HCT116 (cell line): ENCODE results near the gene LGI1. TPM values are rescaled to one million over a fixed set of nuclear protein-coding genes. Genes with fewer than 3 reads are reported as not detected.

Experiments used
- ATAC-seq: fragments of 200-7000 bp; cut with Tn5 transposase; 2 replicates; pipeline ENCODE4 v1.9.1; 2020; ENCODE audit warnings: mild to moderate bottlenecking, moderate library complexity
- BruUV-seq: library from RNA; stranded (reverse); fragments of 400-500 nt; replicated peaks from 2 replicates; lab custom pipeline; 2021; lab: Mats Ljungman, UMichigan
- CTCF ChIA-PET: fragments of 300-600 bp; sonication (Branson Sonifier 250); formaldehyde crosslinking; loops from one replicate; lab custom pipeline; 2021; ENCODE audit warnings: antibody characterized with exemption; lab: Charles Lee
- POLR2A ChIA-PET: fragments of 300-600, 350-600 bp; sonication (Branson Sonifier 250); formaldehyde crosslinking; loops from one replicate; lab custom pipeline; 2021; ENCODE audit warnings: antibody characterized with exemption; lab: Charles Lee
- RAD21 ChIA-PET, 2 experiments: fragments of 300-600 bp; sonication (Branson Sonifier 250); formaldehyde crosslinking; loops; one replicate each; lab custom pipeline; 2023; ENCODE audit warnings: low total read pairs in 2 of 2; ENCODE audit not compliant: uncharacterized antibody in 2 of 2, unreplicated experiment in 2 of 2, low non-redundant PET in 1 of 2; lab: Charles Lee
- DNase-seq: peaks from one replicate; pipeline ENCODE4 v3.0.0-alpha.2; 2010; ENCODE audit warnings: low read depth, low spot score
- H2AFZ ChIP-seq: fragments of 200-600 bp; shearing (Covaris generic), sonication (generic); 2 replicates; pipeline ENCODE4 v1.6.1; 2017; ENCODE audit warnings: low read depth, mixed run types, mixed read lengths, antibody characterized with exemption, low read length; ENCODE audit not compliant: poor library complexity, severe bottlenecking
- H3K27ac ChIP-seq: 2 replicates; pipeline ENCODE4 v1.5.1; 2012; ENCODE audit warnings: low read depth, low read length
- H3K27me3 ChIP-seq: fragments of 200-600 bp; sonication (generic); 2 replicates; pipeline ENCODE4 v1.6.1; 2016; ENCODE audit warnings: mixed run types, low read length, mixed read lengths; ENCODE audit not compliant: insufficient read depth
- H3K36me3 ChIP-seq, 2 experiments: fragments of 200-500 bp in 1 of 2; fragments of 200-600 bp in 1 of 2; sonication (Bioruptor generic) in 1 of 2; sonication (generic) in 1 of 2; 2 replicates each; pipeline versions ENCODE4 v1.5.1 to v1.6.1; 2014 to 2016; ENCODE audit warnings: low read length in 2 of 2, inconsistent platforms in 1 of 2, mixed read lengths in 1 of 2, mixed run types in 1 of 2; ENCODE audit not compliant: insufficient read depth in 2 of 2, control insufficient read depth in 1 of 2
- H3K4me1 ChIP-seq, 2 experiments: fragments of 200-600 bp in 1 of 2; sonication (generic) in 1 of 2; 2 replicates each; pipeline versions ENCODE4 v1.5.1 to v1.6.1; 2012 to 2017; ENCODE audit warnings: low read length in 2 of 2, inconsistent platforms in 1 of 2, mild to moderate bottlenecking in 1 of 2, mixed read lengths in 1 of 2, mixed run types in 1 of 2, moderate library complexity in 1 of 2; ENCODE audit not compliant: insufficient read depth in 2 of 2, control insufficient read depth in 1 of 2
- H3K4me2 ChIP-seq: fragments of 200-600 bp; sonication (generic); 2 replicates; pipeline ENCODE4 v1.6.1; 2017; ENCODE audit warnings: mixed run types, low read length, mixed read lengths
- H3K4me3 ChIP-seq, 2 experiments: fragments of 200-600 bp in 1 of 2; sonication (generic) in 1 of 2; replicated peaks in 1 of 2; 2 replicates each; pipeline ENCODE4 v1.5.1; 2011 to 2016; ENCODE audit warnings: low read length in 2 of 2, control low read depth in 1 of 2, low read depth in 1 of 2, mild to moderate bottlenecking in 1 of 2, mixed read lengths in 1 of 2, mixed run types in 1 of 2
- H3K79me2 ChIP-seq: fragments of 200-600 bp; sonication (generic); 2 replicates; pipeline ENCODE4 v1.6.1; 2017; ENCODE audit warnings: mild to moderate bottlenecking, mixed run types, low read length, moderate library complexity, mixed read lengths; ENCODE audit not compliant: insufficient read depth
- H3K9ac ChIP-seq: fragments of 200-600 bp; sonication (generic); 2 replicates; pipeline ENCODE4 v1.6.1; 2016; ENCODE audit warnings: low read length, mixed read lengths
- H3K9me2 ChIP-seq: fragments of 200-600 bp; sonication (generic), shearing (Covaris generic); 2 replicates; pipeline ENCODE4 v1.6.1; 2017; ENCODE audit warnings: mixed run types, mild to moderate bottlenecking, moderate library complexity; ENCODE audit not compliant: insufficient read depth
- H3K9me3 ChIP-seq, 2 experiments: fragments of 200-500 bp in 1 of 2; fragments of 200-600 bp in 1 of 2; sonication (Bioruptor generic) in 1 of 2; sonication (generic) in 1 of 2; 2 replicates each; pipeline ENCODE4 v1.6.1; 2014 to 2017; ENCODE audit warnings: low read length in 2 of 2, mixed read lengths in 2 of 2, inconsistent platforms in 1 of 2, low read depth in 1 of 2, mild to moderate bottlenecking in 1 of 2, mixed run types in 1 of 2, moderate library complexity in 1 of 2; ENCODE audit not compliant: control insufficient read depth in 1 of 2, insufficient read depth in 1 of 2
- H4K20me1 ChIP-seq: fragments of 200-600 bp; sonication (generic), shearing (Covaris generic); 2 replicates; pipeline ENCODE4 v1.6.1; 2017; ENCODE audit warnings: mixed run types, mild to moderate bottlenecking, moderate library complexity; ENCODE audit not compliant: insufficient read depth
- CBX3 ChIP-seq: IDR thresholded peaks from 2 replicates; pipeline ENCODE4 v1.6.1; 2012; ENCODE audit warnings: low read depth
- CEBPB ChIP-seq: IDR thresholded peaks from 2 replicates; pipeline ENCODE4 v1.6.1; 2012; ENCODE audit warnings: low read depth
- CTCF ChIP-seq, 3 experiments: fragments of 200-600 bp in 1 of 3; sonication (generic) in 1 of 3; IDR thresholded peaks in 2 of 3; conservative IDR thresholded peaks in 1 of 3; 2 replicates each; pipeline ENCODE4 v1.5.1; 2012 to 2017; ENCODE audit warnings: low read depth in 2 of 3, low read length in 2 of 3, antibody characterized with exemption in 1 of 3, borderline replicate concordance in 1 of 3, control low read depth in 1 of 3, mild to moderate bottlenecking in 1 of 3, mixed read lengths in 1 of 3, mixed run types in 1 of 3, moderate library complexity in 1 of 3; ENCODE audit not compliant: insufficient read depth in 1 of 3
- EZH2phosphoT487 ChIP-seq: fragments of 200-600 bp; IDR thresholded peaks from 2 replicates; pipeline ENCODE4 v1.6.1; 2018; ENCODE audit warnings: antibody characterized with exemption, borderline replicate concordance
- FOSL1 ChIP-seq: IDR thresholded peaks from 2 replicates; pipeline ENCODE4 v1.6.1; 2012; ENCODE audit warnings: low read depth
- JUND ChIP-seq: IDR thresholded peaks from 2 replicates; pipeline ENCODE4 v1.6.1; 2012
- MAX ChIP-seq: IDR thresholded peaks from 2 replicates; pipeline ENCODE4 v1.6.1; 2012
- RAD21 ChIP-seq: IDR thresholded peaks from 2 replicates; pipeline ENCODE4 v1.6.1; 2012; ENCODE audit warnings: low read depth, mild to moderate bottlenecking
- ZFX ChIP-seq: fragments of 450-650 bp; IDR thresholded peaks from 2 replicates; pipeline ENCODE4 v1.6.1; 2017
- intact Hi-C: fragments of 100-400 bp; cut with micrococcal nuclease; formaldehyde crosslinking; loops from 2 replicates; pipeline ENCODE4 v1.10.0; 2022
- total RNA-seq: library from RNA; stranded (reverse); gene quantifications from one replicate; pipeline ENCODE4 v1.2.1, GENCODE V29; 2021; ENCODE audit not compliant: unreplicated experiment

Gene LGI1
- total RNA-seq, 1 experiment from 2014 or later = not detected

- TF ChIP-seq MAX (no peak), JUND (no peak)
Measured at GRCh38 chr10:93767724-93768399, 10.1 kb downstream of the LGI1 start (continued).

- DNase-seq = no peak
- intact Hi-C loops = no loop called here
- POLR2A ChIA-PET = no interaction called here
- no TSS peak for BruUV-seq
- Histone ChIP-seq H3K9me3 (no peaks in the 10 kb centered on the region), H3K27me3 (no peaks in the 10 kb centered on the region), H3K4me2 (no peak overlapping the region), H3K27ac (no peak overlapping the region), H3K9me2 (no peaks in the 10 kb centered on the region; the same call in 1 of the 2 replicates), H3K9ac (no peak overlapping the region), H3K79me2 (no peaks in the 10 kb centered on the region), H3K4me1 (no peaks in the 10 kb centered on the region), H2AFZ (no peak overlapping the region), H3K36me3 (no peaks in the 10 kb centered on the region), H4K20me1 (no peaks in the 10 kb centered on the region), H3K4me3 (no peak overlapping the region)
- CTCF ChIA-PET = no interaction called here
- ATAC-seq = no peak
- TF ChIP-seq CTCF (IDR thresholded peaks at IDR 0.05 in 2 of 3, conservative IDR thresholded peaks at IDR 0.05 in 1 of 3; ENCODE audit: borderline replicate concordance in 1 of 3, insufficient read depth in 1 of 3, low read depth in 2 of 3, low read length in 2 of 3) = no peak
- TF ChIP-seq ZFX = no peak
- no peak for TF ChIP-seq RAD21
- no peak for TF ChIP-seq FOSL1
- TF ChIP-seq CEBPB = no peak
- no peak for TF ChIP-seq MAX
- TF ChIP-seq CBX3 = no peak
- TF ChIP-seq EZH2phosphoT487 = no peak
- RAD21 ChIA-PET = no interaction called here
Measured at GRCh38 chr10:93768892-93769291, 11.2 kb downstream of the LGI1 start.
